Limb (tissue), 2 donors: ENCODE measurements around the gene CCDC149.

ENCODE experiments used
- DNase-seq, 2 donors: peaks; one replicate each; pipeline ENCODE4 v3.0.0-alpha.2; 2016; ENCODE audit errors: extremely low spot score in 2 of 2

CCDC149 gene

GRCh38 chr4:24805067-24805466 is 107.8 kb downstream of the CCDC149 start:
- no peak for DNase-seq

- no peak for DNase-seq
These were observed 110.2 kb downstream of the CCDC149 start for GRCh38 chr4:24802648-24803047.

GRCh38 chr4:24801136-24801855 is 111.5 kb downstream of the CCDC149 start:
- DNase-seq = no peak

- peak in 1 of 2 donors; percentile 52 for DNase-seq
These were observed 112.4 kb downstream of the CCDC149 start for GRCh38 chr4:24800325-24800895.

GRCh38 chr4:24799544-24800324 is 113.1 kb downstream of the CCDC149 start:
- DNase-seq = no peak

- no peak for DNase-seq
These were observed 113.7 kb downstream of the CCDC149 start for GRCh38 chr4:24799196-24799543.

- DNase-seq = no peak
These were observed 114.7 kb downstream of the CCDC149 start for GRCh38 chr4:24798036-24798610.

- DNase-seq = no peak
These were observed 116.2 kb downstream of the CCDC149 start for GRCh38 chr4:24796620-24797019.

GRCh38 chr4:24795666-24796381 is 117.0 kb downstream of the CCDC149 start:
- DNase-seq = peak in 1 of 2 donors; percentile 40

GRCh38 chr4:24794916-24795665 is 117.8 kb downstream of the CCDC149 start, which contains the start of gene SOD3:
SOD3 (plus strand) TSS chr4:24795573; CDS start chr4:24799522, 3,949 bp downstream.
- peak; percentile 64 to 68 for DNase-seq

GRCh38 chr4:24794480-24794879 is 118.4 kb downstream of the CCDC149 start:
- DNase-seq = peak in 1 of 2 donors; percentile 53

- no peak for DNase-seq
These were observed 118.8 kb downstream of the CCDC149 start for GRCh38 chr4:24794051-24794450.

GRCh38 chr4:24793219-24794005 is 119.4 kb downstream of the CCDC149 start:
- DNase-seq = no peak

GRCh38 chr4:24792552-24792951 is 120.3 kb downstream of the CCDC149 start:
- DNase-seq = no peak

GRCh38 chr4:24791043-24791442 is 121.8 kb downstream of the CCDC149 start:
- DNase-seq = no peak

GRCh38 chr4:24783506-24783905 is 129.3 kb downstream of the CCDC149 start:
- DNase-seq = no peak

- no peak for DNase-seq
These were observed 130.7 kb downstream of the CCDC149 start for GRCh38 chr4:24781999-24782745.

GRCh38 chr4:24780936-24781495 is 131.8 kb downstream of the CCDC149 start:
- peak in 1 of 2 donors; percentile 44 for DNase-seq
